MM.1S (cell line): ENCODE data around the gene DUOXA2.
"Not testable (repeated sequence)": the region's sequence is repeated elsewhere in the genome, so short reads cannot be mapped to it uniquely, and the experiment has no call there.

Experiments
- DNase-seq: peaks from one replicate; pipeline ENCODE4 v3.0.0-alpha.2; 2015
- H2AFZ ChIP-seq: fragments of 300-600 bp; sonication (generic); 2 replicates; pipeline ENCODE4 v1.6.0; 2016; ENCODE audit warnings: antibody characterized with exemption, low read length
- H3F3A ChIP-seq: fragments of 300-600 bp; sonication (generic); 2 replicates; pipeline ENCODE4 v1.6.1; 2016; ENCODE audit warnings: mild to moderate bottlenecking, antibody characterized with exemption, low read length, moderate library complexity, mixed read lengths; ENCODE audit not compliant: insufficient read depth
- H3K27ac ChIP-seq: fragments of 300-600 bp; sonication (generic); 2 replicates; pipeline ENCODE4 v1.5.1; 2016; ENCODE audit warnings: mild to moderate bottlenecking, low read length
- H3K27me3 ChIP-seq: fragments of 300-600 bp; sonication (generic); replicated peaks from 2 replicates; pipeline ENCODE4 v1.6.0; 2016; ENCODE audit warnings: low read length; ENCODE audit not compliant: insufficient read depth
- H3K36me3 ChIP-seq: fragments of 300-600 bp; sonication (generic); replicated peaks from 2 replicates; pipeline ENCODE4 v1.6.1; 2016; ENCODE audit warnings: mild to moderate bottlenecking, low read length, mixed read lengths; ENCODE audit not compliant: insufficient read depth
- H3K4me1 ChIP-seq: fragments of 300-600 bp; sonication (generic); 2 replicates; pipeline ENCODE4 v1.6.1; 2016; ENCODE audit warnings: low read length, mixed read lengths
- H3K4me2 ChIP-seq: fragments of 300-600 bp; sonication (generic); 2 replicates; pipeline ENCODE4 v1.6.0; 2016; ENCODE audit warnings: low read depth, low read length
- H3K4me3 ChIP-seq: fragments of 300-600 bp; sonication (generic); 2 replicates; pipeline ENCODE4 v1.5.1; 2016; ENCODE audit warnings: low read length, mixed read lengths
- H3K79me2 ChIP-seq: fragments of 300-600 bp; sonication (generic); 2 replicates; pipeline ENCODE4 v1.6.1; 2016; ENCODE audit warnings: mixed run types, low read length, mixed read lengths
- H3K9ac ChIP-seq: fragments of 300-600 bp; sonication (generic); 2 replicates; pipeline ENCODE4 v1.6.1; 2016; ENCODE audit warnings: low read length, mixed read lengths
- H3K9me2 ChIP-seq: fragments of 300-600 bp; sonication (generic); replicated peaks from 2 replicates; pipeline ENCODE4 v1.6.1; 2016; ENCODE audit warnings: mild to moderate bottlenecking, low read length, mixed read lengths; ENCODE audit not compliant: insufficient read depth
- H3K9me3 ChIP-seq: fragments of 300-600 bp; sonication (generic); replicated peaks from 2 replicates; pipeline ENCODE4 v1.6.1; 2016; ENCODE audit warnings: mild to moderate bottlenecking, low read length, mixed read lengths; ENCODE audit not compliant: insufficient read depth
- H4K20me1 ChIP-seq: fragments of 300-600 bp; sonication (generic); 2 replicates; pipeline ENCODE4 v1.6.1; 2016; ENCODE audit warnings: mild to moderate bottlenecking, low read length, moderate library complexity, mixed read lengths; ENCODE audit not compliant: insufficient read depth
- CTCF ChIP-seq: fragments of 300-600 bp; sonication (generic); IDR thresholded peaks from 2 replicates; pipeline ENCODE4 v1.5.1; 2016; ENCODE audit warnings: antibody characterized with exemption, low read length, mixed read lengths
- EZH2 ChIP-seq: fragments of 300-600 bp; sonication (generic); optimal IDR thresholded peaks from 2 replicates; pipeline ENCODE3; 2017; ENCODE audit warnings: low read depth, mild to moderate bottlenecking, antibody characterized with exemption, low read length, mixed read lengths
- EZH2phosphoT487 ChIP-seq: fragments of 300-600 bp; sonication (generic); IDR thresholded peaks from 2 replicates; pipeline ENCODE4 v1.6.1; 2018; ENCODE audit warnings: antibody characterized with exemption, low read length

The DUOXA2 gene

GRCh38 chr15:45114076-45114750, at the start of gene DUOXA2, which contains the start of gene DUOX2:
TSS of gene DUOXA2 (plus strand) at chr15:45114326. CDS start at chr15:45114606, 280 bp downstream.
TSS of gene DUOX2 (minus strand) at chr15:45114172. CDS start at chr15:45113411, 761 bp downstream.
- Histone ChIP-seq H3K27ac (no peak within 1 kb of the TSS), H3K9me2 (no peaks in the 10 kb centered on the region), H3K4me3 (peak within 1 kb of the TSS; percentile 24), H2AFZ (0 out of 2 replicates have a peak within 1 kb of the TSS, but pooled peaks have one; percentile 22), H3K9me3 (no peaks in the 10 kb centered on the region), H3K36me3 (no peaks in the 10 kb centered on the region), H3K79me2 (no peaks in the 10 kb centered on the region), H3K4me1 (no peaks in the 10 kb centered on the region), H3K27me3 (peaks cover 61% of the 10 kb centered on the region), H3K4me2 (peak within 1 kb of the TSS; percentile 48; the same call in 1 of the 2 replicates), H3K9ac (no peak within 1 kb of the TSS), H3F3A (no peaks in the 10 kb centered on the region), H4K20me1 (no peaks in the 10 kb centered on the region)
- DNase-seq: peak; percentile 31
- TF ChIP-seq CTCF: no peak
- TF ChIP-seq EZH2phosphoT487: no peak
- no peak for TF ChIP-seq EZH2

- Histone ChIP-seq H3K27me3 (no peaks in the 10 kb centered on the region), H3K27ac (peak overlapping the region; percentile 12; the same call in 1 of the 2 replicates), H3K79me2 (no peaks in the 10 kb centered on the region), H4K20me1 (no peaks in the 10 kb centered on the region), H3K9me3 (no peaks in the 10 kb centered on the region), H3K36me3 (no peaks in the 10 kb centered on the region), H3K4me3 (no peak overlapping the region), H3F3A (no peaks in the 10 kb centered on the region), H2AFZ (no peak overlapping the region), H3K4me1 (peaks cover 18% of the 10 kb centered on the region), H3K9ac (no peak overlapping the region), H3K4me2 (peak overlapping the region; percentile 51), H3K9me2 (no peaks in the 10 kb centered on the region)
- TF ChIP-seq EZH2phosphoT487 (no peak), CTCF (no peak), EZH2 (no peak)
- DNase-seq: peak; percentile 22
Observed at GRCh38 chr15:45064386-45064785, 49.7 kb upstream of the DUOXA2 start.

GRCh38 chr15:45069942-45070360, 44.2 kb upstream of the DUOXA2 start:
- not testable (repeated sequence) for H3K9me2 ChIP-seq, H3K36me3 ChIP-seq, H3F3A ChIP-seq, H3K79me2 ChIP-seq, H3K27ac ChIP-seq, H3K27me3 ChIP-seq, H3K9me3 ChIP-seq, H3K4me2 ChIP-seq, H2AFZ ChIP-seq, H3K4me1 ChIP-seq, H3K9ac ChIP-seq, H4K20me1 ChIP-seq, H3K4me3 ChIP-seq, DNase-seq

- H4K20me1 ChIP-seq, H3K27me3 ChIP-seq, H3K27ac ChIP-seq, H3K36me3 ChIP-seq, H3K4me2 ChIP-seq, H3K4me3 ChIP-seq, H2AFZ ChIP-seq, DNase-seq, H3F3A ChIP-seq, H3K9me3 ChIP-seq, H3K9me2 ChIP-seq, H3K9ac ChIP-seq, H3K4me1 ChIP-seq, H3K79me2 ChIP-seq: not testable (repeated sequence)
Observed at GRCh38 chr15:45073602-45074001, 40.5 kb upstream of the DUOXA2 start.

- H3K36me3 ChIP-seq, H3K4me2 ChIP-seq, H3K9me2 ChIP-seq, H3K9me3 ChIP-seq, H3K27me3 ChIP-seq, H3K27ac ChIP-seq, H2AFZ ChIP-seq, H3K4me3 ChIP-seq, H3K4me1 ChIP-seq, H3F3A ChIP-seq, H4K20me1 ChIP-seq, H3K79me2 ChIP-seq, H3K9ac ChIP-seq, DNase-seq: not testable (repeated sequence)
Observed at GRCh38 chr15:45075440-45076320, 38.4 kb upstream of the DUOXA2 start.

GRCh38 chr15:45077391-45077790, 36.7 kb upstream of the DUOXA2 start:
- DNase-seq, H3K4me3 ChIP-seq, H3K4me2 ChIP-seq, H4K20me1 ChIP-seq, H3K4me1 ChIP-seq, H3K9me3 ChIP-seq, H3F3A ChIP-seq, H3K27me3 ChIP-seq, H3K9ac ChIP-seq, H3K79me2 ChIP-seq, H3K36me3 ChIP-seq, H3K9me2 ChIP-seq, H2AFZ ChIP-seq, H3K27ac ChIP-seq: not testable (repeated sequence)
